ENCODE measurements around the gene TRIP12.

TRIP12 gene

DNA sequence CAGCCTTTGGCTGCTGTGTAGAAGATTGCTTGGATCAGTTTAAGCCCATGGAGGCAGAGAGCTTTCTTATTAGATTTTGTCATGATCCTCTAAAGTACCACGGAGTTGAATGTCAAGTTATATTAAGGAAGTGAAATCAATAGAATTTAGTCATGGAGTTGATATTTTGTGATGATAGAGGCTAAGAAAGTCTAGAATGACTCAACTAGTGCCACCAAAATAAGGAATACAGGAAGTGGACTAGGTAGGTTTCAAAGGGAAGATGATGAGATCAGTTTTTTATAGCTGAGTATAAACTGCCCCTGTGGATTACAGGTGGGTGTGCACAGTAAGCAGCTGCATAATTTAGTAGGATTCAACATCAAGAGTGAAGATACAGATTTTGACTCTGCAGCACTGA lies 25.7 kb upstream of the TRIP12 start:
- H3K27ac ChIP-seq: no peak overlapping the region
- no peak for TF ChIP-seq ZFX (IDR thresholded peaks at IDR 0.05)
- TF ChIP-seq, protein P1, sequence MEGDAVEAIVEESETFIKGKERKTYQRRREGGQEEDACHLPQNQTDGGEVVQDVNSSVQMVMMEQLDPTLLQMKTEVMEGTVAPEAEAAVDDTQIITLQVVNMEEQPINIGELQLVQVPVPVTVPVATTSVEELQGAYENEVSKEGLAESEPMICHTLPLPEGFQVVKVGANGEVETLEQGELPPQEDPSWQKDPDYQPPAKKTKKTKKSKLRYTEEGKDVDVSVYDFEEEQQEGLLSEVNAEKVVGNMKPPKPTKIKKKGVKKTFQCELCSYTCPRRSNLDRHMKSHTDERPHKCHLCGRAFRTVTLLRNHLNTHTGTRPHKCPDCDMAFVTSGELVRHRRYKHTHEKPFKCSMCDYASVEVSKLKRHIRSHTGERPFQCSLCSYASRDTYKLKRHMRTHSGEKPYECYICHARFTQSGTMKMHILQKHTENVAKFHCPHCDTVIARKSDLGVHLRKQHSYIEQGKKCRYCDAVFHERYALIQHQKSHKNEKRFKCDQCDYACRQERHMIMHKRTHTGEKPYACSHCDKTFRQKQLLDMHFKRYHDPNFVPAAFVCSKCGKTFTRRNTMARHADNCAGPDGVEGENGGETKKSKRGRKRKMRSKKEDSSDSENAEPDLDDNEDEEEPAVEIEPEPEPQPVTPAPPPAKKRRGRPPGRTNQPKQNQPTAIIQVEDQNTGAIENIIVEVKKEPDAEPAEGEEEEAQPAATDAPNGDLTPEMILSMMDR (conservative IDR thresholded peaks at IDR 0.05): no peak

DNA sequence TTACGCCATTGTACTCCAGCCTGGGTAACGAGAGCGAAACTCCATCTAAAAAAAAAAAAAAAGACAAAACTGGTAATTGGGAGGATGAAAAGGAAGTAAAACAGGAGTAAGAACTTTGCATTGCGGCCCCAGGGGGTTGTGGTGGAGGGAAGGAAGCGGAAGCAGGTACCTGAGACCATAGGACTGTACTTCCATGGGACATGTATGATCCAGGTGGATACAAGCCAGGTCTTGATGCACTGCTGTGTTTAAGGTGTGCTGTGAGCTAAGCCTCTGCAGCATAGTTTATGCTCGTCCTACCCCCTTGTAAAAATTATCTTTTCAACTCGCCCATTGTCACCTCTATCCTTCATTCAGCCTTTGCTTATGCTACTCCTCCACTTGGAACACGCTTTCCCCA lies 24.2 kb upstream of the TRIP12 start:
- TF ChIP-seq, protein P1 (conservative IDR thresholded peaks at IDR 0.05): no peak
- no peak for TF ChIP-seq ZFX (IDR thresholded peaks at IDR 0.05)
- no peak overlapping the region for H3K27ac ChIP-seq

DNA sequence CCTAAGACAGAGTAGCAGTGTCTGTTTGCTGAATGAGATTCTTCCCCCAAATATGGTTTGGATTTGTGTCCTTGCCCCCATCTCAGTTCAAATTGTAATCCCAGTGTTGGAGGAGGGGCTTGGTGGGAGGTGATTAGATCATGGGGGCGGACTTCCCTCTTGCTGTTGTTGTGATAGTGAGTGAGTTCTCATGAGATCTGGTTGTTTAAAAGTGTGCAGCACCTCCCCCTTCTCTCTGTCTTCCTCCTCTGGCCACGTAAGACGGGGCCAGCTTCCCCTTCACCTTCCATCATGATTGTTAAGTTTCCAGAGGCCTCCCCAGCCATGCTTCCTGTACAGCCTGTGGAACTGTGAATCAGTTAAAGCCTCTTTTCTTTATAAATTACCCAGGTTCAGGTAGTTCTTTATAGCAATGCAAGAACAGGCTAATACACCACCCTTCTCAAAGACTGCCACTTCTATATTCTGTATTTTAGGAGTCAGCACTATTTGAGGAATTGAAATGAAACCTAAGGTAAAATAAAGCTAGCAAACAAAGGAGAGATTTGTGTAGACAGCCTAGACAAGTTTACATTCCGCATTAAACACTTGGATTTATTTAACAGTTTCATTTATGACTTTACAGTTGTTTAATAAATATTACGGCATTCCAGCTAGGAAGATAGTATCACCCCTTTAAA lies 22.1 kb upstream of the TRIP12 start:
- TF ChIP-seq, protein P1 (conservative IDR thresholded peaks at IDR 0.05): no peak
- no peak for TF ChIP-seq ZFX (IDR thresholded peaks at IDR 0.05)
- H3K27ac ChIP-seq: no peak overlapping the region

DNA sequence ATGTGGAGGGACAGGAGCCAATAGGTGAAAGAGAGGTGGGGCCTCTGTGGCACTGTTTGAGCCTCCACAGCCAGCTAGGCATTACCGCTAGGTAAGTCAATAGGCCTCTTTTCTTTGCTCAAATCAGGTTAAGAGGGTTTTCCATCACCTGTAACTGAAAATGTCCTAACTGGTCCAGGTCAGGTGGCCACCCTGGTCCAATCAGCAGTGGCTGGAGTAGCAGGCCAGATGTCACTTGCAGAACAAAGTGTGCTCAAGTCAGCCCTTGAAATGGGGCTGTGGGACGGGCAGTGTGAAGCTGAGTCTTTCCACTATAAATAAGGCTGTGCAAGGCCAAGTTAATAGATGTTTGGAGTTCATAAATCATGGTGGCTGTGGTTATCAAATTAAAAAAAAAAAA lies 21.4 kb upstream of the TRIP12 start:
- no peak overlapping the region for H3K27ac ChIP-seq
- TF ChIP-seq, protein P1 (conservative IDR thresholded peaks at IDR 0.05): no peak
- TF ChIP-seq ZFX (IDR thresholded peaks at IDR 0.05): no peak

DNA sequence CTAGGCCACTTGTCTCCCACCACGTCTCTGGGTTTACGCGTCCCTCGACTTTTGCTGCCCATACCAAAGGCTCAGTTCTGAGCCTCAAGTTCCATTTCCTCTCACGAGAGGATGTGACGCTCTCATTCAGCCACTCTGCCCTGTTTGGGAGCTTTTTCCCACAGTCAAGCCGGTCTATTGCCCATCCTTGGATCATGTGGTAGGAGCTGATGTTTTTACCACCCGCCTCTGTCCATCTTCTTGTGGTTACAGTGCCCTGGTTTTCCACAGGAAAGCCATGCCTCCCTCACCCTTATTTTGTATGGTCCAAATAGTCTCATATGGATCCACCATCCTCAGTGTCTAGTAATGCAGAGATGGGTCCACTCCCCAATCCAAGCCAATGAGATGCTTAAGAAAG lies 20.9 kb upstream of the TRIP12 start:
- H3K27ac ChIP-seq: no peak overlapping the region
- TF ChIP-seq ZFX (IDR thresholded peaks at IDR 0.05): no peak
- TF ChIP-seq, protein P1 (conservative IDR thresholded peaks at IDR 0.05): no peak

DNA sequence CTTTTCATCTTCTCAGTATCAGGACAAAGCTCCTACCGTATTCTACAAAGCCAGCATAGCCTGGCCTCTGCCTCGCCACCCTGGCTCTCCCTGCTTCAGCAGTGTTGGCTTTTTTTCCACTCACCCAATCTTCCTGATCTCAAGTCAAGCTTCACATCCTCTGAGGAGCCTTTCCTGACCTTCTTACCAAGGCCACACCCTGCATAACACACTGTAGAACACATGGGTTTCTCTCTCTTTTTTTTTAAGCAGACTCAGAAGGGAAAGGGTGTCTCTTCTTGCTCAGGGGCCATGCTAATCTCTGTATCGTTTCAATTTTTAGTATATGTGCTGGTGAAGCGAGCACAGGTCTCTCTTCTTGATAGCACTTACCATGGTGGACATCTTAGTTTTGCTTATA lies 15.7 kb upstream of the TRIP12 start:
- TF ChIP-seq, protein P1 (conservative IDR thresholded peaks at IDR 0.05): no peak
- no peak for TF ChIP-seq ZFX (IDR thresholded peaks at IDR 0.05)
- H3K27ac ChIP-seq: no peak overlapping the region

DNA sequence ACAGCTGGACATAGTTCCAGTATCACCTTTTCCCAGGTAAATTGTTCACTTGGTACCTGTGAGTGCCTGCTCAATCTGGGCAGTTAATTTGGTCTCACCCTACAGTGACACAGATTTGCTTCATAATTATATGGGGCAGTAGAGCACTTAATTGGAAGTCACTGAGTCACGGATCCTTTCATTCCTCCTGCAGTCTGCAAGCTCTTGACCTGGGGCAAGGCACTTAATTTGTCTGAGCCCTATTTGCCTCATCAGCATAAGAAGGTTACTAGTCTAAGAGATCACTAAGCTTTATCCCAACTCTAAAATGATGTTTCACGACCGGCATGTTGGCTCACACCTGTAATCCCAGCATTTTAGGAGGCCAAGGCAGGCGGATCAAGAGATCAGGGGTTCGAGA lies 9.4 kb upstream of the TRIP12 start:
- no peak overlapping the region for H3K27ac ChIP-seq
- no peak for TF ChIP-seq ZFX (IDR thresholded peaks at IDR 0.05)
- TF ChIP-seq, protein P1 (conservative IDR thresholded peaks at IDR 0.05): no peak

Measured in C4-2B (cell line).